ENCODE data around the gene BICD1.

The BICD1 gene

GRCh38 chr12:32198555-32198954, 91.9 kb downstream of the BICD1 start:
- no peak for TF ChIP-seq CTCF (IDR thresholded peaks at IDR 0.05; ENCODE audit: extremely low read depth, insufficient read depth, missing control alignments)
- DNase-seq (ENCODE audit: low spot score), result no peak
- in situ Hi-C loops (cut with MboI; ENCODE audit: low pct_unique_long_range_greater_than_20kb, low sequenced_read_pairs, unreplicated experiment), result no loop called here

- in situ Hi-C loops (cut with MboI; ENCODE audit: low pct_unique_long_range_greater_than_20kb, low sequenced_read_pairs, unreplicated experiment), result no loop called here
- no peak for TF ChIP-seq CTCF (IDR thresholded peaks at IDR 0.05; ENCODE audit: extremely low read depth, insufficient read depth, missing control alignments)
- no peak for DNase-seq (ENCODE audit: low spot score)
These were observed 94.4 kb downstream of the BICD1 start for GRCh38 chr12:32201096-32201495.

- no peak for TF ChIP-seq CTCF (IDR thresholded peaks at IDR 0.05; ENCODE audit: extremely low read depth, insufficient read depth, missing control alignments)
- no peak for DNase-seq (ENCODE audit: low spot score)
- in situ Hi-C loops (cut with MboI; ENCODE audit: low pct_unique_long_range_greater_than_20kb, low sequenced_read_pairs, unreplicated experiment), result no loop called here
These were observed 95.3 kb downstream of the BICD1 start for GRCh38 chr12:32201976-32202375.

- TF ChIP-seq CTCF (IDR thresholded peaks at IDR 0.05; ENCODE audit: extremely low read depth, insufficient read depth, missing control alignments), result no peak
- in situ Hi-C loops (cut with MboI; ENCODE audit: low pct_unique_long_range_greater_than_20kb, low sequenced_read_pairs, unreplicated experiment), result no loop called here
- no peak for DNase-seq (ENCODE audit: low spot score)
These were observed 99.1 kb downstream of the BICD1 start for GRCh38 chr12:32205731-32206130.

GRCh38 chr12:32208355-32208754, 101.7 kb downstream of the BICD1 start:
- no peak for TF ChIP-seq CTCF (IDR thresholded peaks at IDR 0.05; ENCODE audit: extremely low read depth, insufficient read depth, missing control alignments)
- in situ Hi-C loops (cut with MboI; ENCODE audit: low pct_unique_long_range_greater_than_20kb, low sequenced_read_pairs, unreplicated experiment), result no loop called here
- no peak for DNase-seq (ENCODE audit: low spot score)

GRCh38 chr12:32211066-32211899, 104.6 kb downstream of the BICD1 start:
- no peak for TF ChIP-seq CTCF (IDR thresholded peaks at IDR 0.05; ENCODE audit: extremely low read depth, insufficient read depth, missing control alignments)
- no peak for DNase-seq (ENCODE audit: low spot score)
- in situ Hi-C loops (cut with MboI; ENCODE audit: low pct_unique_long_range_greater_than_20kb, low sequenced_read_pairs, unreplicated experiment), result no loop called here
